Left hindlimb (tissue), 1 donor: ENCODE measurements around the gene NR1H2.
A peak's percentile ranks its signal among the peaks of the same experiment; 100 is the strongest.

Experiments
- DNase-seq: peaks from one replicate; pipeline ENCODE4 v3.0.0-alpha.2; 2018

The NR1H2 gene

DNA sequence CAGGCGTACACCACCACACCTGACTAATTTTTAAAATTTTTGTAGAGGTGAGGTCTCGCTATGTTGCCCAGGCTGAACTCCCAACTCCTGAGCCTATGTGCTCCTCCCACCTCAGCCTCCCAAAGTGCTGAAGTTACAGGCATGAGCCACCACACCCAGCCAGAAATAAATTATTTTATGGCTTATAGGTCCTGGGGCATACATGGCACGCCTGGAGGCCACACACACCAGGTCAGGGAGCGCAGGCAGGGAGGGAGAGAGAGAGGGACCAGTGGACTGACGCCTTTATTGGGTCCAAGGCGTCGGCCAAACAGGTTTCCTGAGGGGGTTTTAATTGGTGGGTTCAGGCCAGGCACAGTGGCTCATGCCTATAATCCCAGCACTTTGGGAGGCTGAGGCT lies 49.3 kb downstream of the NR1H2 start:
- DNase-seq: no peak

DNA sequence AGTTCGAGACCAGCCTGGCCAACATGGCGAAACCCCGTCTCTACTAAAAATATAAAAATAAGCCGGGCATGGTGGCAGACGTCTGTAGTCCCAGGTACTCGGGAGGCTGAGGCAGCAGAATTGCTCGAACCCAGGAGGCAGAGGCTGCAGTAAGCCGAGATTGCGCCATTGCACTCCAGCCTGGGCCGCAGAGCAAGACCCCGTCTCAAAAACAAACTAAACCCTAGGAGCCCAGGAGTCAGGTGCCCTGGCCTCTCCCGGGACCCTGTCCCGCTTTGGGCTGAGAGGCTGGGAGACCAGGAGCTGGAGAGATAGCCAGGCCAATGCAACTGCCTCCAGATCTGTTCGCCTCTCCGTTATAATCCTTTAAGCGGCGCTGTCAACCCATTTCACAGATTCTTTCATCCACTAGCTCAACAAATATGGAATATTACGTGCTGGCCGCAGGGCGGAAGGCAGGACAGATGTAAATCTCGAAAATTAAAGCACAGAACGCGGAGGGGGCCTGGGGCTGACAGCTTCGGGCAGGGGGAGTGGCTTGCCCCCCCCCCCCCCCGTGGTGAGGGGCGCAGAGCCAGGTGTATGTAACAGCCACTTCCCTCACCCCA lies 51.2 kb downstream of the NR1H2 start:
- no peak for DNase-seq

DNA sequence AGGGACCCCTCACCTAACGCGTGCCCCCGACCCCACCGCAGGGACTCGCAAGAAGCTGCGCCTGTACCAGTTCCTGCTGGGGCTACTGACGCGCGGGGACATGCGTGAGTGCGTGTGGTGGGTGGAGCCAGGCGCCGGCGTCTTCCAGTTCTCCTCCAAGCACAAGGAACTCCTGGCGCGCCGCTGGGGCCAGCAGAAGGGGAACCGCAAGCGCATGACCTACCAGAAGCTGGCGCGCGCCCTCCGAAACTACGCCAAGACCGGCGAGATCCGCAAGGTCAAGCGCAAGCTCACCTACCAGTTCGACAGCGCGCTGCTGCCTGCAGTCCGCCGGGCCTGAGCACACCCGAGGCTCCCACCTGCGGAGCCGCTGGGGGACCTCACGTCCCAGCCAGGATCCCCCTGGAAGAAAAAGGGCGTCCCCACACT lies 51.8 kb downstream of the NR1H2 start:
- DNase-seq: peak; percentile 92

DNA sequence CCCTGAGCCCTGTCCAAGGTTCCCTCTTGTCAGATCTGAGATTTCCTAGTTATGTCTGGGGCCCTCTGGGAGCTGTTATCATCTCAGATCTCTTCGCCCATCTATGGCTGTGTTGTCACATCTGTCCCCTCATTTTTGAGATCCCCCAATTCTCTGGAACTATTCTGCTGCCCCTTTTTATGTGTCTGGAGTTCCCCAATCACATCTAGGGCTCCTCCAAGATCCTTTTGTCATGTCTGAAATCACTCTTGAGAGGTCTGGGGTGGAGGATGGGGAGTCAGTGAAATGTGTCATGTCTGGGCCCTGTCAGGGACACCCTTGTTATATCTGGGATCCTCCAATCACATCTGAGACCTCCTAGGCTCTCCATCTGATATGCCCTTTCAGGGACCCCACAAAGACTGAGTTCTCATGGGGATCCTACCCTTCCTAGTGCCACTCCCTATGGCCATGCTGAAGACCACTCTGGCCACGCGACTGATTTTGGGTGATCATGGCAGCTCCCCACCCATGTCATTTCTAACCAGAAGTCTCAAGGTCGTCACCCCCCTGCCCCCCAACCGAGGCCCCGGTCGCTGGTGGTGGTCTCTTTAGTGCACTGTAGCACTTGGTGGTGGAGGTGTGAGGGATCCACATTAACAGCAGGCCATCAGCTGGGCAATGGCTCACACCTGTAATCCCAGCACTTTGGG lies 52.7 kb downstream of the NR1H2 start:
- DNase-seq: no peak

DNA sequence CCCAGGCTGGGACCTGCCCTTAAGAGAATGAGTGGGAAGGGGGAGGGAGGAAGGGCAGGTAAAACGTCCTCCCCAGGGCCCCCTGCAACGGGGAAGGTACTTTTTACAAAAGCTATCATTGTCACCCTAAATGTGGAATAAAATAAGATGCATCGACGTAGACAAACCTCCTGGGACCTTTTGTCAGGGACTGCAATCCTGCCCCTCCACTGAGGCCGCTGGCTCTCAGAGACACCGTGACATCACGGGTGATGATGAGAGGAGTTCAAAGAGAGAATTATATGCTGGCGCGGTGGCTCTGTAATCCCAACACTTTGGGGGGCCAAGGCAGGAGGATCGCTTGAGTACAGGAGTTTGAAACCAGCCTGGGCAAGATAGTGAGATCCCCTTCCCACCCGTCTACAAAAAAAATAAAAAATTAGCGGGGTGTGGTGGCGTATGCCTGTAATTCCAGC lies 54.7 kb downstream of the NR1H2 start:
- no peak for DNase-seq

DNA sequence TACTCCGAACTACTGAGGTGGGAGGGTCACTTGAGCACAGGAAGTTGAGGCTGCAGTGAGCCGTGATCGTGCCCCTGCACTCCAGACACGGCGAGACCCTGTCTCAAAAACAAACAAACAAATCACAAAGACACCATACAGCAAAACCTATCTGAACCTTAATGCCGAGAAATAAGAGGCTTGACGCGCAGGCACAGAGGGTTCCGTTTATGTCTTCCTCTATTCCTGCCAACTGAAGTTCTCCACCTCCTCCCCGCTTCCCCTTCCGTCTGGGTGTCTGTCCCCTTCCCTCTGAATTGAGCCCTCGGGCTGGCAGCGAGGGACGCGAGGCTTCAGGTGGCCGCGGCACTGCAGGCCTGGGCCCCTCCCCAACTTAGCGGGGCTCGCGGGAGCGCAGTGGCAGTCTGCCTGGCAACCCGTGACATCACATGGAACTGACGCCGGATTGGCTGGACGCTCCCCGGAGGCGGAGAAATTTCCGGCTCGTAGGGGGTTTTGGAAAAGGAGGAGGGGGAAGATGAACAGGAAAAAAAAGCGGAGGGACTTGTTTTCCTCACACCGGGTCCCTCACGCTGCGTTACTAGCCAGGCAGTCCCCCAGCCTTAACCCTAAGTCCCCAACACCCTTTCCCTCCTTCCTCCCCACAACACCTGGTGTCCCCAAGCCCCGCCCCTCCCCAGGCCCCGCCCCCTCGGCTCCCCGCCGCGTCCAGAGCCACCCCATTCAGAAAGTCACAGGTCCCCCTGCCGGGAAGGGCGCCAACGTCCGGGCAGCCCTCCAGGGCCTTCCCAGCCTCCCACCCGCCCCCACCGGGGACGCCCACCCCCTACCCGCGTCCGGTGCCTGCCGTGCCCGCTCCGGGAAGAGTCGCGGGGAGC lies 55.3 kb downstream of the NR1H2 start:
- DNase-seq: peak; percentile 93

DNA sequence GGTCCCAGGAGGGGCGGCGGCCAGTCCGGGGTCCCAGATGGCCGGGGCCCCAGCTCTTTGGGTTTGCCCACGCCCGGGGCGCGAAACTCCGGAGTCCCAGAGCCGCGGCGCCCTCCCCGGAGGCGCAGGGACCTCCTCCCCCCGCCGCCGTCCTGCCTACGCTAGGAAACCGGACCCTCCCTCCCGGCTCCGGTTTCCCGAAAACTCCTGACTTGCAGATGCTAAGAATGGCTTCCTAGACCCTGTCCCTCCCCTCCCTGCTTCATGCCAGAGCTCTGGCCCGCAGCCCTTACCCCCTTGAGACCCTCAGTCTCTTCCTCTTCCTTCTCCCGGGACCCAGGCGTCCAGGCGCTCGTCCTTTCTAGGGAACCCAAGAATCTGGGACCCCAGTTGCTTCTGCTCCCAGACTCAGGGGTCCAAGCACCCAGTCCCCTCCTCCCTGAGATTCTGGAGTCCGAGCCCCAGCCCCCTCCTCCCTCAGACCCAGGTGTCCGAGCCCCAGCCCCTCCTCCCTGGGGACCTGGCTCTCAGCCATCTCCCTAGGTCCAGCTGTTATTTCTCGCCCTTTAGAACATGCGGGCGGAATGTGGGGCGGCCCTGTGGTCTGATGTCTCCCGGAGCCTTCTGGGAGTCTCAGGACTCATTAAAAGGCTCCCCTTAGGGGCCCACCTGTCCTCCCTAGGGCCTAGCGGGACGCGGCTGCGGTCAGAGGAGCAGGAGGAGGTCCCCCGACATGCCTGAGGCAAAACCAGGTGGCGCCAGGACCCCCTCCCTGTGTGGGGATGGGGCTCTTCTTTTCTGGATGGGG lies 56.2 kb downstream of the NR1H2 start, which contains the start of gene MYBPC2:
MYBPC2 (plus strand) TSS at position 672 of the 808 bp plus-strand sequence; CDS start at position 734, 62 bp downstream.
- DNase-seq: peak; percentile 71
